NK-92 (cell line): ENCODE measurements around the gene EVC2.
"Not testable (repeated sequence)": the region's sequence is repeated elsewhere in the genome, so short reads cannot be mapped to it uniquely, and the experiment has no call there.

Experiments used
- DNase-seq: peaks from one replicate; lab custom pipeline; 2025; ENCODE audit not compliant: unreplicated experiment; lab: John Stamatoyannopoulos, UW

The EVC2 gene

DNA sequence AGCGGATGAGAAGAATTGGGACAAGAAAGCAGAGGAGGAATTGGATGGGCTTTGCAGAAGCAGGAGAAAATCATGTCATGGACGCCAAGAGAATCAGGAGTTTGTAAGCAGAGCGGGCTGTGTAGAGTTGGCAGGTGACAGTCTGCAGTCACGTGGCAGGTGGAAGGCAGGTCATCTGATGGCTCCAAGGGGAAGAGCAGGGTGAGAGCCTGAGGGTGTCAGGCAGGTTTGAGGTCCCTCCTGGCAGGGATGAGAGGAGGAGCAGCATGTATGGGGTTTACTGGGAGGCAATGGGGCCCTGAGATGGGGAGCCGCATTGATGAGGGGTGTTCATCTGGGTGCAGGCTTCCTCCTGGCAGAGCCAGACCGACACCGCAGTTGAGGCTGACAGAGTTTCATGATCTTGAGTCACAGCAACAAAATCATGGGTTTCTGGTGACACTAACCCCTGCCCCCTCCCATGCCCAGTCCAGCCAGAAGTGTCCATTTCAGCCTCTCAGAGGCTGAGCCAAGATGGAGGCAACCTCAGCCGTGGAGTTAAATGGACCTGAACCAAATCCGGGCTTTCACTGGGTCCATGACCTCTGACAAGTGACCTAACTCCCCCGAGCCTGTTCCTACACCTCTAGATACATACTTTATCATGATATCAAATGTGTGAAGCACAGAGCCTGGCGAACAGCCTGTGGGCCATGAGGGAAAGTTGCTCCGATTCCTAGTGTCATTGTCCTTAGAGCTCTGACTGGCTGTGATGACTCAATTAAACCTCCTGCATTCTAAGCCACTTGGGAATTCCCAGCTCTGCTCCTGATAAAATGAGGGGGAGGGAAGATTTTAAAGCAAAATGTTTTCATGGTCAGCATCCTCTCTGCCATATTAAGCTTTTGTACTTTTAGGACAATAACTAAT, 38.7 kb upstream of the EVC2 start:
- no peak for DNase-seq

GRCh38 chr4:5746250-5746649, 37.9 kb upstream of the EVC2 start:
- DNase-seq = no peak

DNA sequence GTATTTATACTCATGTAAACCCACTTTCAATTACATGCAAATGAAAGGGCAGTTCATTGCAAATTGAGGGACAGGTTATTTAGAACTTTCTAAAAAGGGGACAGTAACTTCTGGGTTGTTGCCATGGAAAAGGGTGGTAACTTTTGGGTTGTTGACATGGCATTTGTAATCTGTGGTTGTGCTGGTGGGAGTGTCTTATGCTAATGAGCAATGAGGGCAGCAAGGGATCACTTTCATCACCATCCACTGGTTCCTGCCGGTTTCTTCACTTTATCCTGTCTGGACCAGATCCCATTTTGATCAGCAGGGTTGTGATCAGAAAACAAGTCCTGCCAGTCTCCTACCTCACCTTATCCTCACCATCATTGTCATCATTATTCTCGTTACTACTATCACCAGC, 34.6 kb upstream of the EVC2 start:
- no peak for DNase-seq

- DNase-seq = no peak
These were observed 34.0 kb upstream of the EVC2 start for GRCh38 chr4:5742388-5742787.

DNA sequence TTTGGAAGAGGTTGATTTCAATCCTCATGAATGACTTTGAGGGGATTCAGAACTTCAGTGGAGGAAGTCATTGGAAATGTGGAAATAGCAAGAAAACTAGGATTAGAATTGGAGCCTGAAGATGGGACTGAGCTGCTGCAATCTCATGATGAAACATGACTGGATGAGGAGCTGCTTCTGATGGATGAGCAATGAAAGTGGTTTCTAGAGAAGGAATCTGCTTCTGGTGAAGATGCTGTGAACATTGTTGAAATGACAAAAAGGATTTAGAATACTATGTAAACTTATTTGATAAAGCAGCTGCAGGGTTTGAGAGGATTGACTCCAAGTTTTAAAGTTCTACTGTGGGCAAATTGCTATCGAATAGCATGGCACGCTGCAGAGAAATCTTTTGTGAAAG, 29.7 kb upstream of the EVC2 start:
- DNase-seq = no peak

DNA sequence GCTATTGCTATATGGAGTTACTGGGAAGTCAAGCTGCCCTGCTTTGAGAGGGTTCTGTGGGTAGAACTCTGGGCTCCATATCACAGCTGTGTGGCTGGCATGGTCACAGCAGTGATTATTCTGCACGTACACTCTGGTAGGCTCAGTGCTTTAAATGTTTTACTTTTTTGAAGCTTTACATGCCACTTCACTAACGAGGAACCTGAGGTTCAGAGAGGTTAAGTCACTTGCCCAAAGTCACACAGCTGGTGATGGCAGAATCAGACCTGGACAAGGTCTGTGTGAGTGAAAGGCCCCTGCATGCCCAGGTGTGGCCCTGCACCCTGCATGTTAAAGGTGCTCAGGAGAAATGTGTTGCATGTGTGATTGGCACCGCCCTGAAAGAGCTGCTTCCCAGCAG, 27.1 kb upstream of the EVC2 start:
- DNase-seq = no peak

DNA sequence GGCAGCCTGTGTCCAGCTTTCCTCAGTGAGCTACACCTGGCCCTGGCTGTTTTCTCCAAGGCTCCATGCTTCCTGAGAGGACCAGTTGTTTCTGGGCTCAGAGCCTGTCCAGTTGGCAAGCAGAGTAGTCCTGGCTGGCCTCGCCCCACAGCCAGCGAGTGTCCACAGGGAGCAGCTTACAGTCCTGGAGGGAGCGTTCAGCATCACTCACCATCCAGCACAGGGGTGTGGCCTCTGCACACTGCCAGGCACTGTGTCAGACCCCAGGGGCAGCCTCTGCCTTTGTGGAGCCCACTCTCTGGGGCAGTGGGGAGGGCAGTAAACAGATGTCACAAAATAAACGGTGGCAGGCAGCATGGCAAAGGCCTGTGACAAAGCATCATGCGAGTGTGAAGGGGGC, 26.5 kb upstream of the EVC2 start:
- DNase-seq = no peak

- no peak for DNase-seq
These were observed 23.8 kb upstream of the EVC2 start for GRCh38 chr4:5732158-5732557.

DNA sequence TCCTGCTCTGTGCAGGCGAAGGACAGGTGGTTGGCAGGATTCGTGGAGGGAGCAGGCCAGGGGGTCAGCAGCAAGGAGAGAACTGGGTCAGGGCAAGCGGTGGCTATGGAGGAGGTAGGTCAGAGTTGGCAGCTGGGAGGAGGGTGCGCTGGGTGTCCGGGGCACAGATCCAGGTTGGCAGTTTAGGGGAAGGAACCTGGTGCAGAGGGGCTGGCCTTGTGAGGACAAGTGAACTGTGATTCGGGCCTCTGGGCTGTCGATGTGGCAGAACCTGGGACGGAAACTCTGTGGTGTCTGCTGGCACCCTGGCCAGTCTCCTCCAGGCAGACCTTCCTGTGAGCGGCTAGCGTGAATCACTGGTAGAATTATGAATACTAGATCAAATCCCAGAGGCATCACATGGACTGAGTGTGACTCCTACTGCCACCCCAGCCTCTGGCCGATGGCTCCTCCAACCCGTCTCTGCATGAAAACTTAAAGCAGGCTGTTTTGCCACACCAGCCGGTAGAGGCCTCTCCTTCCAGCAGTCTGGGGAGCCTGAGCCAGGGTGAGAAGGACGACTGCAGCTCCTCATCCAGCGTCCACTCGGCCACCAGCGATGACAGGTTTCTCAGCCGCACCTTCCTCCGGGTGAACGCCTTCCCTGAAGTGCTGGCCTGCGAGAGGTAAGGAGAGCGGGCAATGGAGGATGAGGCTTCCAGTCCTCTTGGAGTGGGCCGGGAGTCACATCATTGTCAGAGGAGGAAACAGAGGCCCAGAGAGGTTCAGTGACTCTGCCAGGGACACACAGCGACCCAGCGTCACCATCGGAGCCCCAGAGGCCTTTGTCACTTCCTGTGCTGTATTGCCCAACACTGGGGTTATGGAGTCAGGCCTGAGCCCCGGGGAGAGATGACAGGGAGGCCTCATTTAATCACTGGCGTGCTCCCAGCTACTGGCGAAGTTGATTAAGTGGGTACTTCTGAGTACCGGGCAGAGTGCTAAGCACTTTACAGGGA, 22.9 kb upstream of the EVC2 start:
- DNase-seq = no peak

- no peak for DNase-seq
These were observed 22.1 kb upstream of the EVC2 start for GRCh38 chr4:5730436-5730835.

DNA sequence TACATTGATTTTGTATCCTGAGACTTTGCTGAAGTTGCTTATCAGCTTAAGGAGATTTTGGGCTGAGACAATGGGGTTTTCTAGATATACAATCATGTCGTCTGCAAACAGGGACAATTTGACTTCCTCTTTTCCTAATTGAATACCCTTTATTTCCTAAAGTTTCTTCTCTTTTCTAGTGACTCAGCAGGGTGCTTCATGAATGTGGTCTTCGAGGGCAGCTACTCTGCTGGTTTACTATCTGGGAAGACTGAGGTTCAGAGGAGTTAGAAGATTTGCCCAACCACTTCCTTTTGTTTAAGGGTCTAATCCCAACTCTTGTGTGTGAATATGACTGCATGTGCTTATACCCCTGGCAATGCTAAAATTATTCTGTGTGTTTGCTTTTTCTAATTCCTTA, 20.1 kb upstream of the EVC2 start:
- DNase-seq = not testable (repeated sequence)

GRCh38 chr4:5724377-5724776, 16.0 kb upstream of the EVC2 start:
- no peak for DNase-seq

DNA sequence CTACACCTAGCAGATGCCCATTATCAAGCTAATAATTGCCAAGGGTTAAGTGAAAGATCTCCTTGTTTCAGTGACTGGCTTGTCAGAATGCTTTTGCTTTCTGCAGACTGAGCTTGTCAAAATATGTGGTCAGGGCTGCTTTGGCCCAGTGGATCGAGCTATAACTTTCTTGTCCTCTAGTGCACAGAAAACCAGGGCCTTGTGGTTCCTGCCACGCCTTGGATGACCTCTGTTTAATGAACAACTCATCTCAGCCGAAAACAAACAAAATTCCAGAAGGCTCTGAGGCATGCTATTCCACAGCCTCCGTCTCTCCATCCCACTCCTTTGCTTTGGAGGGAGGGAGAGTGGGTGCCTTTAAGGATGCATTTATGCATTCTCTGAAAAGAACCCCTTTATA, 14.0 kb upstream of the EVC2 start:
- DNase-seq = no peak

- DNase-seq = no peak
These were observed 13.6 kb upstream of the EVC2 start for GRCh38 chr4:5721923-5722322.

GRCh38 chr4:5720980-5721379, 12.6 kb upstream of the EVC2 start:
- no peak for DNase-seq

DNA sequence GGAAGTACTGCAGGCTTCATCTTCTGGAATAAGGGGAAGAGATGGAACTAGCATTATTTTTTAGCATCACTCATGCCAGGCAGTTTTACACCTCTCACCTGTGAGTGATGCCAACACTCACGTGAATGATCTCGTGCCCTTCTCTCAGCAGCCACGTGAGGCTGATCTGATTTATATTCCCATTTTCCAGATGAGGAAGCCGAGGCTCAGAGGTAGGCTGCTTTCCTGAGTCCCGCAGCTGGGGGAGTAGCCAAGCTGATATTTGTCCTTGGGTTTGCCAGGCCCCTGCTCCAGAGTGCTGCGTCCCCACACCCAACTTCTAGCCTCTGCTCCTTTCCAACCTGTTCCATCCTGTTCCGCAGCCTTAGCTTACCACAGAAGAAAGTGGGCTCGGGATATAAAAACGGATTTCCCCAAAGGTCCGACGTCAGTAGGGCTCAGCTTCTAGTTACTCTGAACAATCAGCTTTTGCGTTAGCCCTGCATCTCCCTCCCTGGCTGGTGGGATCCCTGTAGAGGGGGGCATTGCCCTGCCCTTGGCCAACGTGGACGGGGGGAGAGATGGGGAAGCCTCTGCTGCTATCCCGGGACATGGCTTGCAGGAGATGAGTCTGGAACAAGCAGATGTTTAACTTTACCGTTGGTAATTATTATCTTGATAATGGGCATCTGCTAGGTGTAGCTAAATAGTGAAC, 11.9 kb upstream of the EVC2 start:
- DNase-seq = no peak

DNA sequence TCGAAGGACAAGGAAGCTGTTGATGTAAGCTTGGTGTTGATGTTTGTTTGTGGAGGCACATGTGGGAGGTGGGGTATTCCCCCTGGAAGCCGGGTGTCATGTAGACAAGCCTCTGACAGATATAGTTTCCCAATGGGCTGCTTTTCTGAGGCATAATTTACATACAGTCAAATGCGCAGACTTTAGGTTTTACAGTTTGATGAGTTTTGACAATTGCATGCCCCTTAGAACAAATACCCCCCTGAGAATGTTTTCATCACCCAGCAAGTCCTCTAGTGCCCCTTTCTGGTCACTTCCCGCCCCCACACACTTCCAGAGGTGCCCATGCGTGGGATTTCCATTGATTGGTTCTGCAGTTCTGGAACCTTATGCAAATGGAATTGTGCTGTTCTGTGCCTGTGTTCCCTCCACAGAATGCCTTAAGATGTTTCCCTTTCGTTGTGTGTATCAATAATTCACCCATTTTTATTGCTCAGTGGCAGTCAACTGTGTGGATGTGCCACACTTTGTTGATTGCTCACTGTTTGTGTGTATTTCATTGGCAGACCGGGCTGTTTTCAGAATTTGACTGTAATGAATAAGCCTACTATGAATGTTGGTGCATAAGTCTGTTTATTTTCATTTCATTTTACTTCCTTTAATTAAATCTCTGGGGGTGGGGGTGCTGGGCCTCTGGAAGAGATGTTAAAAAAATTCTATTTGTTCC, 11.1 kb upstream of the EVC2 start:
- DNase-seq = no peak

- no peak for DNase-seq
These were observed 10.1 kb upstream of the EVC2 start for GRCh38 chr4:5718411-5718810.

DNA sequence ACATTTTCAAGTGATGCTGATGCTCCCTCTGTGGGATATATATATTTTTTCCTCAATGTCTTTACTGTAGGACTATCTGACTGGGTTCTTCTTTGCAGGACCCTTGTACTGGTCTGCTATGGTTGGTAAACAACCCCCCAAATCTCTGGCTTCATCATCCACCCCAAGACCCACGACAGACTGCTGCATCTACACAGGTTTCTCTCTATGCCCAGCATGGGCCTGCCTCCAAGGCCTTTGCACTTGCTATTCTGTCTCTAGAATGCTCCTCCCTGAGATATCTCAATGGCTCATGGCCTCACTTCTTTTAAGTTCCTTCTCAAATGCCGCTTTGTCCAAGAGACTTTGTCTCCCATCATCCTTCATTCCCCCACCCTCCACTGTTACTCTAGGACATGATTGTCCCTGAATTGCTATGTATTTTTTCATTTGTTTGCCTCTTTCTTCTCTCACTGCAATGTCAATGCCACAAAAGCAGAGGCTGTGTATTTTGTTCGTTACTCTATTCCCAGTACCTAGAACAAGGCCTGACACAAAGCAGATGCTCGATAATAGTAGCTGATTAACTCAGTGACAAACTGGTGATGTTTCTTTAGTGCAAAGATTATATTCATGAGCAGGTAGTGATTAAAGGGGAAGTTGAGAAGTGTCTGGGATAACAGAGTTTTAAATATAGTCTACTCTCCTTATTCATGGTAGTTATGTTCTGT, 9.2 kb upstream of the EVC2 start:
- DNase-seq = no peak

DNA sequence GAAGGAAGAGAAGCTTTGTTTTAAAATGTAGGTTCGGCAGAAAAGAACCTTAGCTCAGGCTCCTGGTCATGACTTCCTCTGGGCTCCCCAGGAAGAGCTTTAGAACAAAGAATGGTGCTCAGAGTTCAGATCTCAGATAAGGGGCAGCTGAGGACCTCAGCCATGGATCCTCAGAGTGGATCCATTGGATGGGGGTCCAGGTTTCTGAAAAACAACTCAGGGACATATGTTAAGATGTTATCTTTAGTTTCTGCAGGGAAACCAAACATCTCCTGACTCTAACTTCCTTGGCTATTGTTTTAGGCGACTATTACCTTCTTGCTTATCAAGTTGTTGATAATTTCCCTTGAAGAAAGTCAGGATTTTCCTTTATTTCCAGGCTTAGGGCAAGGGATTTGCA, 8.0 kb upstream of the EVC2 start:
- no peak for DNase-seq
